ENCODE data around the gene LAMB3. TPM values are rescaled to one million over a fixed set of nuclear protein-coding genes. Genes with fewer than 3 reads are reported as not detected.
"Not testable (repeated sequence)": the region's sequence is repeated elsewhere in the genome, so short reads cannot be mapped to it uniquely, and the experiment has no call there.

Gene LAMB3
- total RNA-seq = 100 to 1,000 TPM in 3 of 4 donors, 10 to 100 TPM in 1; 47.2 to 147 (median 126) TPM

DNA sequence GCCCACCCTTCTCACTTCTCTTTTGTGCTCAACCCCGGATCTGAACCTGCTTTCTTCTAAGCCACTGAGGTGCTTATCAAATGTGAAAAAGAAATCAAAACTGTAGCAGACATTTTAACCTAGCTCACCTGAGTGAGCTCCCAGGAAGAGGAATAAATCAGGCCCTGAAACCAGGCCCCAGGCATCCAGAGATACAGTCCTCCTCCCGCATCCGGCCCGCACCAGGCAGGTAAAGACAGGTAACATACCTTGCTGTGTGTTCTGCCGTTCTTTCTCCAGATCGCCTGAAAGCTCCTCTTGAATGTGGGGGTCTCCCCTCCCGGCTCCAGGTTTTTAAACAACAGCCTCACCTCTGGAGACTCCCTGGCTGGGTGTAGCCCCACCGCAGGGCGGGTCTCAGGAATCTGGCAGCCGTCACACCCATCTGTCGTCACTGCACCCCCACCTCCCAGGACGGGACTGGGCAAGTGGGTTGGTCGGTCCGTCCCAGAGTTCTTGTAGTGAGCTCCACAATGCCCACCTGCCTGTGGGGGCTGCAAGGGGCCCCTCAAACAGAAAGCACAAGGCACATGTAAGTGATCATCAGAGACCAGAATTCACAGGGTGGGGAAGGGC, at the start of gene LAMB3:
LAMB3 (minus strand) TSS at position 305 of the 615 bp plus-strand sequence. CDS start 1,481 bp downstream, outside the sequence.
- no peaks in the 10 kb centered on the region for H3K9me3 ChIP-seq
- intact Hi-C loops (cut with DNase I; ENCODE audit: low total_unique reads) = no loop called here
- WGBS, 2 donors (ENCODE audit: low coverage in 1 of 2) = 60 to 71% methylated on average over 1 to 14 of the region's 14 CpGs
- peaks cover 11 to 69% (median 50%) of the 10 kb centered on the region in 4 donors for H3K4me1 ChIP-seq
- no peaks in the 10 kb centered on the region for H3K27me3 ChIP-seq
- DNase-seq = peak; percentile 93
- H3K4me3 ChIP-seq = peak within 1 kb of the TSS in 2 of 4 donors; percentile 17 to 31
- TF ChIP-seq EP300 (IDR thresholded peaks at IDR 0.05; ENCODE audit: low read depth) = no peak
- TF ChIP-seq, protein P1, sequence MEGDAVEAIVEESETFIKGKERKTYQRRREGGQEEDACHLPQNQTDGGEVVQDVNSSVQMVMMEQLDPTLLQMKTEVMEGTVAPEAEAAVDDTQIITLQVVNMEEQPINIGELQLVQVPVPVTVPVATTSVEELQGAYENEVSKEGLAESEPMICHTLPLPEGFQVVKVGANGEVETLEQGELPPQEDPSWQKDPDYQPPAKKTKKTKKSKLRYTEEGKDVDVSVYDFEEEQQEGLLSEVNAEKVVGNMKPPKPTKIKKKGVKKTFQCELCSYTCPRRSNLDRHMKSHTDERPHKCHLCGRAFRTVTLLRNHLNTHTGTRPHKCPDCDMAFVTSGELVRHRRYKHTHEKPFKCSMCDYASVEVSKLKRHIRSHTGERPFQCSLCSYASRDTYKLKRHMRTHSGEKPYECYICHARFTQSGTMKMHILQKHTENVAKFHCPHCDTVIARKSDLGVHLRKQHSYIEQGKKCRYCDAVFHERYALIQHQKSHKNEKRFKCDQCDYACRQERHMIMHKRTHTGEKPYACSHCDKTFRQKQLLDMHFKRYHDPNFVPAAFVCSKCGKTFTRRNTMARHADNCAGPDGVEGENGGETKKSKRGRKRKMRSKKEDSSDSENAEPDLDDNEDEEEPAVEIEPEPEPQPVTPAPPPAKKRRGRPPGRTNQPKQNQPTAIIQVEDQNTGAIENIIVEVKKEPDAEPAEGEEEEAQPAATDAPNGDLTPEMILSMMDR (IDR thresholded peaks at IDR 0.05) = no peak
- TF ChIP-seq POLR2AphosphoS5 (IDR thresholded peaks at IDR 0.05) = peak in 2 of 3 donors; percentile 40 to 53
- TF ChIP-seq POLR2A (IDR thresholded peaks at IDR 0.05) = peak; percentile 55
- no peaks in the 10 kb centered on the region for H3K36me3 ChIP-seq
- in situ Hi-C loops (cut with MboI; ENCODE audit: low pct_ligation_motif_present in 1 of 4, low pct_unique_long_range_greater_than_20kb in 1 of 4, low sequenced_read_pairs in 3 of 4) = no loop called here
- peak within 1 kb of the TSS; percentile 83 to 89 (median 86) for H3K27ac ChIP-seq

DNA sequence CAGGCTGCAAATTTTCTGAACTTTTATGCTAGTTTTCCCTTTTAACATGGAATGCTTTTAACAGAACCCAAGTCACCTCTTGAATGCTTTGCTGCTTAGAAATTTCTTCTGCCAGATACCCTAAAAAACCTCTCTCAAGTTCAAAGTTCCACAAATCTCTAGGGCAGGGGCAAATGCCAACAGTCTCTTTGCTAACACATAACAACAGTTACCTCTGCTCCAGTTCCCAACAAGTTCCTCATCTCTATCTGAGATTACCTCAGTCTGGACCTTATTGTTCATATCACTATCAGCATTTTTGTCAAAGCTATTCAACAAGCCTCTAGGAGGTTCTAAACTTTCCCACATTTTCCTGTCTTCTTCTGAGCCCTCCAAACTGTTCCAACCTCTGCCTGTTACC, 48.5 kb upstream of the LAMB3 start:
- H3K9me3 ChIP-seq; H3K4me3 ChIP-seq; H3K36me3 ChIP-seq; DNase-seq; H3K27ac ChIP-seq; H3K4me1 ChIP-seq; H3K27me3 ChIP-seq; in situ Hi-C loops (cut with MboI; ENCODE audit: low pct_ligation_motif_present in 1 of 4, low pct_unique_long_range_greater_than_20kb in 1 of 4, low sequenced_read_pairs in 3 of 4); intact Hi-C loops (cut with DNase I; ENCODE audit: low total_unique reads): not testable (repeated sequence)

DNA sequence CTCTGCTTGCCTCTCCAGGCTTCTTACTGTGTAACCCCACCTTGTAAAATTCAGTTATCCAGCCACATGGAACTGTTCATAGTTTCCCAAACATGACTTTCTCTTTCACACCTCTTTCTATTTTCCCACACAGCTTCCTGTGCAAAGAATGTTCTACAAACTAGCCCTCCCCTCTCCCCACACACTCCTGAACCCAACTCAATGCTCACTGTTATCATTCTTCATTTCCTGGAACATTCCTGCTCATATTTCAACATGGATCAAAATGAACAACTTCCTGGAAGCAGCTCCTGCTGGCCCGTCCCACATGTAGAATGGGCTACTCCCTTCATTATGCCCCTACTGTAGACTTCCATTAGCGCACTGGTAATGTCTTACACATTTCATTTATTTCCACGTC, 44.9 kb upstream of the LAMB3 start:
- Histone ChIP-seq H3K27me3 (no peaks in the 10 kb centered on the region), H3K4me1 (peaks cover 0 to 11% (median 3%) of the 10 kb centered on the region in 4 donors), H3K4me3 (no peak overlapping the region), H3K9me3 (no peaks in the 10 kb centered on the region), H3K27ac (no peak overlapping the region), H3K36me3 (no peaks in the 10 kb centered on the region)
- no peak for TF ChIP-seq EP300 (IDR thresholded peaks at IDR 0.05; ENCODE audit: low read depth)
- TF ChIP-seq POLR2AphosphoS5 (IDR thresholded peaks at IDR 0.05) = no peak
- TF ChIP-seq POLR2A (IDR thresholded peaks at IDR 0.05) = no peak
- TF ChIP-seq, protein P1 (IDR thresholded peaks at IDR 0.05) = no peak
- no peak for DNase-seq
- WGBS, 2 donors (ENCODE audit: low coverage in 1 of 2) = 81% methylated on average over 3 of the region's 3 CpGs
- intact Hi-C loops (cut with DNase I; ENCODE audit: low total_unique reads) = no loop called here
- in situ Hi-C loops (cut with MboI; ENCODE audit: low pct_ligation_motif_present in 1 of 4, low pct_unique_long_range_greater_than_20kb in 1 of 4, low sequenced_read_pairs in 3 of 4) = loop anchor here in 3 of 4 donors (5.0 to 10.0 kb wide), 2 partner anchors 120 to 122 kb away; no protein-coding TSS in a partner anchor

DNA sequence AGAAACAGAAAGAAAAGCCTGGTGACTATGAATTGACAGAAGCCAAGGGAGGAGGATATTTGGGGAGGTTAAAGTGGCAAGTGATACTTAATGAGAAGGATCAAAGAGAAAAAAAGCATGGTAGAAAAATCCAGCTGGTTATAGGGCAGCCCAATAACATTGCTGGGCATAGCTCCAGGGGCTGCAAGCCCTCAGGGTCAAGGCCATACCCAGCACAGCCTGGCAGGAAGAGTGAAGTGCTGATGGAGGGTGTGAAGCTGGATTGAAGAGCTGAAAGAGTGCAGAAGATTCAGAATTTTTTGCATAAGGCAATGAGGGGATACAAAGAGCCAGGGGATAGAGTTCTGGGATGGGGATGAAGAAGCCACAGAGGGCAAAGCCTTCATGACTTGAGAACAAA, 44.4 kb upstream of the LAMB3 start:
- Histone ChIP-seq H3K36me3 (no peaks in the 10 kb centered on the region), H3K9me3 (no peaks in the 10 kb centered on the region), H3K4me3 (no peak overlapping the region), H3K27ac (no peak overlapping the region), H3K27me3 (no peaks in the 10 kb centered on the region), H3K4me1 (peaks cover 0 to 15% (median 3%) of the 10 kb centered on the region in 4 donors)
- intact Hi-C loops (cut with DNase I; ENCODE audit: low total_unique reads) (no loop called here), in situ Hi-C loops (cut with MboI; ENCODE audit: low pct_ligation_motif_present in 1 of 4, low pct_unique_long_range_greater_than_20kb in 1 of 4, low sequenced_read_pairs in 3 of 4) (loop anchor here in 3 of 4 donors (5.0 to 10.0 kb wide), 2 partner anchors 119 to 122 kb away; no protein-coding TSS in a partner anchor)
- TF ChIP-seq POLR2AphosphoS5 (IDR thresholded peaks at IDR 0.05) (no peak), POLR2A (IDR thresholded peaks at IDR 0.05) (no peak), EP300 (IDR thresholded peaks at IDR 0.05; ENCODE audit: low read depth) (no peak)
- TF ChIP-seq, protein P1 (IDR thresholded peaks at IDR 0.05) = no peak
- no peak for DNase-seq

Measured in transverse colon (tissue), 4 donors.